HG03060 (cell line): ENCODE measurements around the gene TRIM34.
"Not testable (repeated sequence)": the region's sequence is repeated elsewhere in the genome, so short reads cannot be mapped to it uniquely, and the experiment has no call there.

Experiments used
- ATAC-seq: cut with Tn5 transposase; IDR thresholded peaks from one replicate; pipeline ENCODE4 v1.9.1; 2021; ENCODE audit warnings: low read depth, moderate number of reproducible peaks; ENCODE audit not compliant: unreplicated experiment

TRIM34 gene, protein sequence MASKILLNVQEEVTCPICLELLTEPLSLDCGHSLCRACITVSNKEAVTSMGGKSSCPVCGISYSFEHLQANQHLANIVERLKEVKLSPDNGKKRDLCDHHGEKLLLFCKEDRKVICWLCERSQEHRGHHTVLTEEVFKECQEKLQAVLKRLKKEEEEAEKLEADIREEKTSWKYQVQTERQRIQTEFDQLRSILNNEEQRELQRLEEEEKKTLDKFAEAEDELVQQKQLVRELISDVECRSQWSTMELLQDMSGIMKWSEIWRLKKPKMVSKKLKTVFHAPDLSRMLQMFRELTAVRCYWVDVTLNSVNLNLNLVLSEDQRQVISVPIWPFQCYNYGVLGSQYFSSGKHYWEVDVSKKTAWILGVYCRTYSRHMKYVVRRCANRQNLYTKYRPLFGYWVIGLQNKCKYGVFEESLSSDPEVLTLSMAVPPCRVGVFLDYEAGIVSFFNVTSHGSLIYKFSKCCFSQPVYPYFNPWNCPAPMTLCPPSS

DNA sequence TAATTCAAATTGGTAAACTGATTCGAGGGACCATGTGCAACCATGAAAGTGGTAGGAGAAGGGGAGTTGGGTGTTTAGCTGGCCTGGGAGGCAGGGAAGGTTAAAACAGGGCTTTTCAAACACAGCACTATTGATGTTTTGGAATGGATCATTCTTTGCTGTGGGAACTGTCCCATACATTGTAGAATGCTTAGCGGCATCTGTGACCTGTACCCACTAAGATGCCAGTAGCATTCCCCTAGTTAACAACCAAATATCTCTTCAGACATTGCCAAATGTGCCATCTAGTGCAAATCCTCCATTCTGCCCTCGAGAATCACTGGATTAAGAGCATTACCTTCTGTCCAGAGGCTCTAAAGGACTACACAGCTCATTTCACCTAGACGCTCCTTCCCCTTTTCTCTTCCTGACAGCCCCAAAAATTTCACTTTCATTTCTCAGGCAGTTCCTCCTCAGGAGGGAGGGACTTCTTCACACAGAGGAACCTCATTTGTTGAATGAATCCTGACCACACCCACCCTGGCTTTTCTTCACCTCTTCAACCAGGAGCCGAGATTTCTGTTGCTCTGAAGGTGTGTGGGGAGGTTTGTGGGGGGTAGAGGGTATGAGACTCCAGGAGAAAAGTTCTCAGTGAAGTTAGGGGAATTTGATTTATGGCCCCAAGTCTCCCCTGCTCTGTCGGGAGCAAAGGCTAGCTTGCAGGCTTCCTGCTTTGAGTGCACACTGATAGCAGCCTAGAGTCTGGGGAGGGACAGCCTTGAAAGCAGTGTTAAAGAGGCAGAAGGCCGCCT is at the start of gene TRIM34:
Gene TRIM34 (plus strand): TSS at position 513 of the 791 bp plus-strand sequence. CDS start 7,331 bp downstream, outside the sequence.
- ATAC-seq: peak; percentile 95

DNA sequence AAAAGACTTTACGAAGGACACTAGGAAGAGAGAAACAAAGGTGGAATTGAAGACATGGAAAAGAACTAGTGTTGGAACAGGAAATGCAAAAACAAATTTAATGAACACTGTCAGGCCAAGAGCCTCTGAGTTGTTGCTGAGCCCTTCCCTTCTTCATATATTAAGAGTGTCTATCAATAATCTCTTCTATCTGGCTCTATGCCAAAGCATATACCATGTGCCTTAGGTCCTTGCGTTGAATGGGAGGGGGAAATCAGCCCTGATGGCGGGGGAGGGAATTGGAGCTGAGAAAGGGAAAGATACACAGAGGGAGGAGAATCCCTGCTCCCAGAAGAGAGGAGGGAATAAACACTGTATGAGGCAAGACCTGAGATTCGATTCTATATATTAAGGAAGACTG is 49.6 kb upstream of the TRIM34 start:
- no peak for ATAC-seq

GRCh38 chr11:5577101-5577500 is 47.7 kb upstream of the TRIM34 start:
- ATAC-seq: no peak

DNA sequence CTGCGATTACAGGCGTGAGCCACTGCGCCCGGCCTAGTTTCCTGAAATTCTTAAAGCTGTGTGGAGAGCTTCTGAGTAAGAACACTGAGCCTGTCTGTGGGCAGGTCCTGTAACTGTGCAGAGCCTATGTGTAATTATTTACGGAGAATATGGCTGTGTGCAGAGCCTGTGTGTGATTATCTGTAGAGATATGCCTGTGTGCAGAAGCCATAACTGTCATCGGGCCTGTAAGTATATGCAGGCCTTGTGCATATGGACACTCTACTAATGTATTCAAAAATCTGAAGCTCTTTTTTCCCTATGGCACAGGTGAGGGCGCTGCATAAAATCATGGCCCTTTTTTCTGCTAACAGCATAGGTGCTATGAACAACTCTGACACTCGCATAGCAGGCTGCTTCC is 44.2 kb upstream of the TRIM34 start, which contains the start of gene OR52B6:
Gene OR52B6 (plus strand): TSS at position 301 of the 400 bp plus-strand sequence. CDS start 0 bp downstream, at position 301.
- no peak for ATAC-seq

DNA sequence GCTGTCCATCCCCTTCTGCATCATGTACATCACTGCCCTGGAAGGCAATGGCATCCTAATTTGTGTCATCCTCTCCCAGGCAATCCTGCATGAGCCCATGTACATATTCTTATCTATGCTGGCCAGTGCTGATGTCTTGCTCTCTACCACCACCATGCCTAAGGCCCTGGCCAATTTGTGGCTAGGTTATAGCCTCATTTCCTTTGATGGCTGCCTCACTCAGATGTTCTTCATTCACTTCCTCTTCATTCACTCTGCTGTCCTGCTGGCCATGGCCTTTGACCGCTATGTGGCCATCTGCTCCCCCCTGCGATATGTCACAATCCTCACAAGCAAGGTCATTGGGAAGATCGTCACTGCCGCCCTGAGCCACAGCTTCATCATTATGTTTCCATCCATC is 43.8 kb upstream of the TRIM34 start:
- ATAC-seq: no peak

DNA sequence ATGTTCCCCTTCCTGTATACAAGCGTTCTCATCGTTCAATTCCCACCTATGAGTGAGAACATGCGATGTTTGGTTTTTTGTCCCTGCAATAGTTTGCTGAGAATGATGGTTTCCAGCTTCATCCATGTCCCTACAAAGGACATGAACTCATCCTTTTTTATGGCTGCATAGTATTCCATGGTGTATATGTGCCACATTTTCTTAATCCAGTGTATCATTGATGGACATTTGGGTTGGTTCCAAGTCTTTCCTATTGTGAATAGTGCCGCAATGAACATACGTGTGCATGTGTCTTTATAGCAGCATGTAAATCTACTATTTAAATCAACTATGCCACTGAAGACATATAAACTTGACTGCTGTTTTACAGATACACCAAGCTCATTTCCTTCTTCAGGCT is 40.3 kb upstream of the TRIM34 start:
- not testable (repeated sequence) for ATAC-seq

GRCh38 chr11:5589906-5590305 is 34.9 kb upstream of the TRIM34 start:
- ATAC-seq: not testable (repeated sequence)

DNA sequence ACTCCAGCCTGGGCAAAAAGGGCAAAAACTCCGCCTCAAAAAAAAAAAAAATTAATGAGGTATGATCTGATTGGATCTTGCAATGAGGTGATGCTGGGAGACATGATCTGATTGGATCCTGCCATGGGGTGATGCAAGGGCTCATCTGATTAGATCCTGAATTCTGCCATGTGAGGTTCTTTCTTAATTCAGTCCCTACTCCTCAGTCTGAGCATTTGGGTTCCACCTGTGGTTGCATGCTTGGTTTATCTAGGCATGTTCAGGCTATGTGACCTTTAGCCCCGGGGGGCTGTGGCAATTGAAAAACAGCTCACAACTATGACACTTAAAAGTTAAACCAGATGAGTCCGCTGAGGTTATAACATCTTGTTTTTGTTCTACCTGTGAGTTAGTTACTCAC is 33.2 kb upstream of the TRIM34 start:
- no peak for ATAC-seq

- no peak for ATAC-seq
Observed at GRCh38 chr11:5592615-5593014, 32.2 kb upstream of the TRIM34 start.

- ATAC-seq: no peak
Observed at GRCh38 chr11:5593146-5593545, 31.7 kb upstream of the TRIM34 start.

DNA sequence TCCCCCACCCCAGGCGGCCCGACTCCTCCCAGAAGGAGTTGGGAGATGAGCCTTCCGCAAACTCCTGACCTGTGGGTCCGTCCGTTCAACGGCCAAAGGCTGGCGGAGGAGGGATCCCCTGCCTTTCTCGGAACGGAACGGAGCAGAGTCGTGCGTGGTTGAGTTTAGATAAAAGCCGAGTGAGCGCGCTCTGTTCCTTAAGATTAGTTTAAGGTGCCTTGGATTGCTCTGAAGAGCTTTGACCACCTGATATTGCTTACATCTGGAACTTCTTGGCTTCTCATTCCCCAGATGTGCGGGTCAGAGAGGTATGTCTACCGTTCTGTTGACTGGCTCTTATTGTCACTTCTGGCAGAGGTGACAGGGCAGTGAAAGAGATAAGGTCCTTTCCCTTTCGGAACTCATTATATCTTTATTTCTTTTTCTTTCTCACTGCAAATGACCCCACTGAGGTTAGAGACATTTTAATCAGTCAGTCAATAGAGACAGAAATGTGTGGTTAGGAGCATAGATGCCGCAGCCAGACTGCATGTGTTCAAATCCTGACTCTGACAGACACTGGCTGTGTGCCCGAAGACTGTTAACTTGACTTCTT is 28.1 kb upstream of the TRIM34 start, which contains the start of gene TRIM6:
Gene TRIM6 (plus strand): TSS at position 31 of the 595 bp plus-strand sequence. CDS start 261 bp downstream, at position 292.
- ATAC-seq: no peak

DNA sequence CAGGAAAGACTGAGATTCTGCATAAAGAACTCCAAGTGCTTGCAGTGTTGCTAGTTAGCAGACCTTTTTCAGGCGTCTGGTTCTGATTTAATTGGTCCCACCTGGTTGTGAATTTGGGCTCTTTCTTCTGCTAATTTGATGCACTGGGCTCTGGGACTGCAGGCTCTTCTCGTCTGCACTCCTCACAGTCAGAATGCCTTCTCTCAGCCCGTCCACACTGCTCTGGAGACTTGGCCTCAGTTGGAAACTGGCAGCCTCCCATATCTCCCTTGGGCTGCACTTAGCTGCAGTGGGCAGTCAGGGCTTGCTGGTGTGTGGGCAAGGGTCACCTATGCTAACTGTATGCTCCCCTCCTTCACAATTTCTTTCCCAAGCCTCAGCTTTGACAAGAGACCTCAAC is 26.8 kb upstream of the TRIM34 start:
- ATAC-seq: no peak

DNA sequence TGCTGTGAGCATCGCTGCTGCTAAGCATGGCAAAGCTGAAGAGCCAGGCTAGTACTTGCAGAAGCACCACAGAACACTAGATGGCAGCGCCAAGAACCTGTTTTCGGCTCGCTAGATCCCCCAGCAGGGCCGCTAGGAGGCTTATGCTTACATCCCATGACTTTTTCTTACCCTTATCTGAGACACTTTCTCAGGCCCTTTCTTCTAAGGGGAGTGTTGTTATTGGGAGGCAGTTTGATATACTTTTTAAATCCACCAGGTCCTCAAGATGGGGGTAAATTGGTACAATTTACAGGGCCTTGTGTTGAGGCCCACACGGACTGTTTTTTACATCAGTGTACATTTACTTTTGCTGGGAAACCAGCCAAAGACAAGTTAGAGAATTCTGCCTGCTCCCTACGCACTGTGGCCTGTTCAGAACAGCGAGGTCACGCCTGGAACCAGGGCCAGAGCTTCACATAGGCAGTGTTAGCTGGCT is 24.4 kb upstream of the TRIM34 start:
- ATAC-seq: peak; percentile 81

- not testable (repeated sequence) for ATAC-seq
Observed at GRCh38 chr11:5602791-5603190, 22.0 kb upstream of the TRIM34 start.

DNA sequence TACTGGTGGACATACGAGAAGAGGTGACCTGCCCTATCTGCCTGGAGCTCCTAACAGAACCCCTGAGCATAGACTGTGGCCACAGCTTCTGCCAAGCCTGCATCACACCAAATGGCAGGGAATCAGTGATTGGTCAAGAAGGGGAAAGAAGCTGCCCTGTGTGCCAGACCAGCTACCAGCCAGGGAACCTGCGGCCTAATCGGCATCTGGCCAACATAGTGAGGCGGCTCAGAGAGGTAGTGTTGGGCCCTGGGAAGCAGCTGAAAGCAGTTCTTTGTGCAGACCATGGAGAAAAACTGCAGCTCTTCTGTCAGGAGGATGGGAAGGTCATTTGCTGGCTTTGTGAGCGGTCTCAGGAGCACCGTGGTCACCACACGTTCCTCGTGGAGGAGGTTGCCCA is 21.5 kb upstream of the TRIM34 start:
- ATAC-seq: no peak

DNA sequence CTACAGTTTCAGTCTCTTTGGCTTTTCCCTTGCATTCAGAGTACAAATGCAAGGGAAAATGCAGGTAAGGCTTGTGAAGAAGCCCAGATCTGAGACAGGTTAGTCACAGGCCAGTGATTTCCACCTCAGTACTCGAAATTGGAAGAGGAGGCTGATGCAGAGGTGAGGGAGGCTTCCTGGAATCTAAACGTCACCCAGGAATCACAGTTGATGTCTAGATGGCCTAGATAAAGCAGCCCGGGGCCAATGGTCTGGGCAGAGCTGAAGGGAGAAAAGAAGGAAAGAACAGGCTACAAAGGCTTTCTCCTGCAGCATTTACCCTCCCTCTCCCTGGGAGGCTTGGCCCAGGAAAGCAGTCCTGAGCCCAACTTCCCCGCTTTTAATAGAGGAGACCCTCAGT is 19.9 kb upstream of the TRIM34 start:
- ATAC-seq: no peak

- no peak for ATAC-seq
Observed at GRCh38 chr11:5605849-5606248, 19.0 kb upstream of the TRIM34 start.

DNA sequence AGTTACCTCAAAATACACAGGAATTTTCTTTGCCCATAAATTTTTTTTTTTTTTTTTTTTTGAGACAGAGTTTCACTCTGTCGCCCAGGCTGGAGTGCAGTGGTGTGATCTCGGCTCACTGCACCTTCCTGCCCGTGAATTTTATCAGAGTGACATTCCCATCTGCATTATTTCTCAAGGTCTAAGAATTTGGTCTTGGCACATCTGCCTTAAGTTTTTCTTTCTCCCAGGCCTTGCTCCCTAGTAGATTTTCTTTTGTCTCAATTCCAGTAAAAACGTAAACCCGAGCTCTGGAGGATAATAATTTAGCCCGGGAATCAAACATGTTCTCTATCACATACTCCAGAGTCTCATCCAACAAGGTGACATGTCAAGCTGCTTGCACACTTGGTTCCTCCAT is 16.0 kb upstream of the TRIM34 start:
- ATAC-seq: no peak

GRCh38 chr11:5610446-5610845 is 14.4 kb upstream of the TRIM34 start:
- no peak for ATAC-seq

DNA sequence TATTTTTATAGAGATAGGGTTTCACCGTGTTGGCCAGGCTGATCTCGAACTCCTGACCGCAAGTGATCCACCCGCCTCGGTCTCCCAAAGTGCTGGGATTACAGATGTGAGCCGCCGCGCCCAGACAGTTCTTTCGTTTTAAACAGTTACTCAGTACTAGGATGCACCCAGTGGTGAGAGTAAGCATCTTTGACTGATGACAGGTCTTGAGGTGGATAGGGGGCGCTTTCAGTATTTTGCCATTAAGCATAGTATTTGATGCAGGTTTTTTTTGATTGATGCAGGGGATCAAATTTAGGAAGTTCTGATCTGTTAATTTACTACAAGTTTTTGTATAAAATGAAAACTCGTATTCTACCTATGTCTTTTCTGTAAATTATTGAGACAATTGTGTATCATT is 13.2 kb upstream of the TRIM34 start:
- ATAC-seq: no peak

GRCh38 chr11:5618807-5619206 is 6.0 kb upstream of the TRIM34 start:
- no peak for ATAC-seq
